ENCODE results near the gene MMS22L. TPM values are rescaled to one million over a fixed set of nuclear protein-coding genes. Genes with fewer than 3 reads are reported as not detected.

MMS22L gene
- polyA plus RNA-seq, 4 donors, result 0.54 to 13.3 (median 2.6) TPM

- H3K36me3 ChIP-seq (ENCODE audit: control insufficient read depth in 3 of 3, insufficient read depth in 2 of 3, low read depth in 1 of 3, low read length in 3 of 3), result peaks cover 0 to 12% (median 3%) of the 10 kb centered on the region in 3 donors
- peak overlapping the region in 1 of 3 donors; percentile 44 for H3K27ac ChIP-seq (ENCODE audit: low read depth in 1 of 3, low read length in 2 of 3)
- no peaks in the 10 kb centered on the region for H3K9me3 ChIP-seq (ENCODE audit: control insufficient read depth in 2 of 2, insufficient read depth in 1 of 2, low read depth in 1 of 2, low read length in 1 of 2)
- WGBS, 3 donors, result 32 to 68% (median 41%) methylated on average over 1 of the region's 1 CpG
- FAIRE-seq (no peak), DNase-seq (peak; percentile 42 to 62)
- H3K4me3 ChIP-seq (ENCODE audit: low read depth in 1 of 3, low read length in 3 of 3), result no peak overlapping the region
- H3K4me1 ChIP-seq (ENCODE audit: control insufficient read depth in 3 of 3, insufficient read depth in 2 of 3, low read depth in 1 of 3, low read length in 2 of 3), result no peaks in the 10 kb centered on the region
- no peaks in the 10 kb centered on the region for H3K27me3 ChIP-seq (ENCODE audit: control insufficient read depth in 3 of 3, insufficient read depth in 3 of 3, low read length in 3 of 3)
Measured at GRCh38 chr6:97269821-97270220, 13.2 kb downstream of the MMS22L start.

GRCh38 chr6:97262676-97263075 lies 20.3 kb downstream of the MMS22L start:
- H3K36me3 ChIP-seq (ENCODE audit: control insufficient read depth in 3 of 3, insufficient read depth in 2 of 3, low read depth in 1 of 3, low read length in 3 of 3), result peaks cover 0 to 7% (median 0%) of the 10 kb centered on the region in 3 donors
- no peaks in the 10 kb centered on the region for H3K27me3 ChIP-seq (ENCODE audit: control insufficient read depth in 3 of 3, insufficient read depth in 3 of 3, low read length in 3 of 3)
- H3K9me3 ChIP-seq (ENCODE audit: control insufficient read depth in 2 of 2, insufficient read depth in 1 of 2, low read depth in 1 of 2, low read length in 1 of 2), result no peaks in the 10 kb centered on the region
- no peak overlapping the region for H3K4me3 ChIP-seq (ENCODE audit: low read depth in 1 of 3, low read length in 3 of 3)
- no peak for FAIRE-seq
- no peak for DNase-seq
- H3K27ac ChIP-seq (ENCODE audit: low read depth in 1 of 3, low read length in 2 of 3), result no peak overlapping the region
- 83 to 94% (median 91%) methylated on average over 2 of the region's 2 CpGs for WGBS, 3 donors
- no peaks in the 10 kb centered on the region for H3K4me1 ChIP-seq (ENCODE audit: control insufficient read depth in 3 of 3, insufficient read depth in 2 of 3, low read depth in 1 of 3, low read length in 2 of 3)

GRCh38 chr6:97246842-97247241 lies 36.2 kb downstream of the MMS22L start:
- Histone ChIP-seq H3K27me3 (ENCODE audit: control insufficient read depth in 3 of 3, insufficient read depth in 3 of 3, low read length in 3 of 3) (no peaks in the 10 kb centered on the region), H3K9me3 (ENCODE audit: control insufficient read depth in 2 of 2, insufficient read depth in 1 of 2, low read depth in 1 of 2, low read length in 1 of 2) (peaks cover 0 to 4% of the 10 kb centered on the region in 2 donors), H3K36me3 (ENCODE audit: control insufficient read depth in 3 of 3, insufficient read depth in 2 of 3, low read depth in 1 of 3, low read length in 3 of 3) (peaks cover 0 to 12% (median 0%) of the 10 kb centered on the region in 3 donors), H3K27ac (ENCODE audit: low read depth in 1 of 3, low read length in 2 of 3) (no peak overlapping the region), H3K4me3 (ENCODE audit: low read depth in 1 of 3, low read length in 3 of 3) (no peak overlapping the region), H3K4me1 (ENCODE audit: control insufficient read depth in 3 of 3, insufficient read depth in 2 of 3, low read depth in 1 of 3, low read length in 2 of 3) (no peaks in the 10 kb centered on the region)
- DNase-seq (no peak), FAIRE-seq (peak; percentile 61)
- WGBS, 3 donors, result 84 to 95% (median 90%) methylated on average over 1 of the region's 1 CpG

- H3K27ac ChIP-seq (ENCODE audit: low read depth in 1 of 3, low read length in 2 of 3), result no peak overlapping the region
- H3K4me3 ChIP-seq (ENCODE audit: low read depth in 1 of 3, low read length in 3 of 3), result no peak overlapping the region
- peaks cover 0 to 4% of the 10 kb centered on the region in 2 donors for H3K9me3 ChIP-seq (ENCODE audit: control insufficient read depth in 2 of 2, insufficient read depth in 1 of 2, low read depth in 1 of 2, low read length in 1 of 2)
- no peaks in the 10 kb centered on the region for H3K4me1 ChIP-seq (ENCODE audit: control insufficient read depth in 3 of 3, insufficient read depth in 2 of 3, low read depth in 1 of 3, low read length in 2 of 3)
- 93 to 96% (median 95%) methylated on average over 2 of the region's 2 CpGs for WGBS, 3 donors
- H3K36me3 ChIP-seq (ENCODE audit: control insufficient read depth in 3 of 3, insufficient read depth in 2 of 3, low read depth in 1 of 3, low read length in 3 of 3), result peaks cover 0 to 12% (median 2%) of the 10 kb centered on the region in 3 donors
- no peaks in the 10 kb centered on the region for H3K27me3 ChIP-seq (ENCODE audit: control insufficient read depth in 3 of 3, insufficient read depth in 3 of 3, low read length in 3 of 3)
- DNase-seq, result no peak
- no peak for FAIRE-seq
Measured at GRCh38 chr6:97240222-97240621, 42.8 kb downstream of the MMS22L start.

- Histone ChIP-seq H3K27me3 (ENCODE audit: control insufficient read depth in 3 of 3, insufficient read depth in 3 of 3, low read length in 3 of 3) (no peaks in the 10 kb centered on the region), H3K27ac (ENCODE audit: low read depth in 1 of 3, low read length in 2 of 3) (no peak overlapping the region), H3K4me3 (ENCODE audit: low read depth in 1 of 3, low read length in 3 of 3) (no peak overlapping the region), H3K4me1 (ENCODE audit: control insufficient read depth in 3 of 3, insufficient read depth in 2 of 3, low read depth in 1 of 3, low read length in 2 of 3) (no peaks in the 10 kb centered on the region), H3K36me3 (ENCODE audit: control insufficient read depth in 3 of 3, insufficient read depth in 2 of 3, low read depth in 1 of 3, low read length in 3 of 3) (peaks cover 0 to 2% (median 0%) of the 10 kb centered on the region in 3 donors), H3K9me3 (ENCODE audit: control insufficient read depth in 2 of 2, insufficient read depth in 1 of 2, low read depth in 1 of 2, low read length in 1 of 2) (no peaks in the 10 kb centered on the region)
- 94 to 100% (median 97%) methylated on average over 1 of the region's 1 CpG for WGBS, 3 donors
- DNase-seq, result no peak
- FAIRE-seq, result no peak
Measured at GRCh38 chr6:97231911-97232310, 51.1 kb downstream of the MMS22L start.

- H3K27ac ChIP-seq (ENCODE audit: low read depth in 1 of 3, low read length in 2 of 3), result no peak overlapping the region
- DNase-seq, result no peak
- FAIRE-seq, result no peak
- H3K4me1 ChIP-seq (ENCODE audit: control insufficient read depth in 3 of 3, insufficient read depth in 2 of 3, low read depth in 1 of 3, low read length in 2 of 3), result no peaks in the 10 kb centered on the region
- no peaks in the 10 kb centered on the region for H3K9me3 ChIP-seq (ENCODE audit: control insufficient read depth in 2 of 2, insufficient read depth in 1 of 2, low read depth in 1 of 2, low read length in 1 of 2)
- H3K36me3 ChIP-seq (ENCODE audit: control insufficient read depth in 3 of 3, insufficient read depth in 2 of 3, low read depth in 1 of 3, low read length in 3 of 3), result no peaks in the 10 kb centered on the region
- WGBS, 3 donors, result 90 to 95% (median 93%) methylated on average over 2 of the region's 2 CpGs
- H3K4me3 ChIP-seq (ENCODE audit: low read depth in 1 of 3, low read length in 3 of 3), result no peak overlapping the region
- H3K27me3 ChIP-seq (ENCODE audit: control insufficient read depth in 3 of 3, insufficient read depth in 3 of 3, low read length in 3 of 3), result no peaks in the 10 kb centered on the region
Measured at GRCh38 chr6:97222903-97223302, 60.1 kb downstream of the MMS22L start.

GRCh38 chr6:97218912-97219311 lies 64.1 kb downstream of the MMS22L start:
- Histone ChIP-seq H3K36me3 (ENCODE audit: control insufficient read depth in 3 of 3, insufficient read depth in 2 of 3, low read depth in 1 of 3, low read length in 3 of 3) (no peaks in the 10 kb centered on the region), H3K4me3 (ENCODE audit: low read depth in 1 of 3, low read length in 3 of 3) (no peak overlapping the region), H3K4me1 (ENCODE audit: control insufficient read depth in 3 of 3, insufficient read depth in 2 of 3, low read depth in 1 of 3, low read length in 2 of 3) (peaks cover 0 to 3% (median 0%) of the 10 kb centered on the region in 3 donors), H3K9me3 (ENCODE audit: control insufficient read depth in 2 of 2, insufficient read depth in 1 of 2, low read depth in 1 of 2, low read length in 1 of 2) (no peaks in the 10 kb centered on the region), H3K27me3 (ENCODE audit: control insufficient read depth in 3 of 3, insufficient read depth in 3 of 3, low read length in 3 of 3) (no peaks in the 10 kb centered on the region), H3K27ac (ENCODE audit: low read depth in 1 of 3, low read length in 2 of 3) (no peak overlapping the region)
- 90 to 93% (median 90%) methylated on average over 4 of the region's 4 CpGs for WGBS, 3 donors
- FAIRE-seq, result no peak
- DNase-seq, result no peak

GRCh38 chr6:97215157-97215769 lies 67.8 kb downstream of the MMS22L start:
- Histone ChIP-seq H3K27me3 (ENCODE audit: control insufficient read depth in 3 of 3, insufficient read depth in 3 of 3, low read length in 3 of 3) (no peaks in the 10 kb centered on the region), H3K9me3 (ENCODE audit: control insufficient read depth in 2 of 2, insufficient read depth in 1 of 2, low read depth in 1 of 2, low read length in 1 of 2) (no peaks in the 10 kb centered on the region), H3K36me3 (ENCODE audit: control insufficient read depth in 3 of 3, insufficient read depth in 2 of 3, low read depth in 1 of 3, low read length in 3 of 3) (no peaks in the 10 kb centered on the region), H3K4me3 (ENCODE audit: low read depth in 1 of 3, low read length in 3 of 3) (no peak overlapping the region), H3K4me1 (ENCODE audit: control insufficient read depth in 3 of 3, insufficient read depth in 2 of 3, low read depth in 1 of 3, low read length in 2 of 3) (peaks cover 0 to 3% (median 0%) of the 10 kb centered on the region in 3 donors), H3K27ac (ENCODE audit: low read depth in 1 of 3, low read length in 2 of 3) (peak overlapping the region in 1 of 3 donors; percentile 21)
- FAIRE-seq (no peak), DNase-seq (peak; percentile 21 to 68)
- WGBS, 3 donors, result 76 to 87% (median 86%) methylated on average over 6 of the region's 6 CpGs

GRCh38 chr6:97214671-97215070 lies 68.3 kb downstream of the MMS22L start:
- H3K27me3 ChIP-seq (ENCODE audit: control insufficient read depth in 3 of 3, insufficient read depth in 3 of 3, low read length in 3 of 3), result no peaks in the 10 kb centered on the region
- WGBS, 3 donors, result 55 to 58% (median 56%) methylated on average over 2 of the region's 2 CpGs
- DNase-seq (no peak), FAIRE-seq (no peak)
- no peak overlapping the region for H3K27ac ChIP-seq (ENCODE audit: low read depth in 1 of 3, low read length in 2 of 3)
- H3K4me1 ChIP-seq (ENCODE audit: control insufficient read depth in 3 of 3, insufficient read depth in 2 of 3, low read depth in 1 of 3, low read length in 2 of 3), result peaks cover 0 to 3% (median 0%) of the 10 kb centered on the region in 3 donors
- H3K4me3 ChIP-seq (ENCODE audit: low read depth in 1 of 3, low read length in 3 of 3), result no peak overlapping the region
- H3K36me3 ChIP-seq (ENCODE audit: control insufficient read depth in 3 of 3, insufficient read depth in 2 of 3, low read depth in 1 of 3, low read length in 3 of 3), result no peaks in the 10 kb centered on the region
- no peaks in the 10 kb centered on the region for H3K9me3 ChIP-seq (ENCODE audit: control insufficient read depth in 2 of 2, insufficient read depth in 1 of 2, low read depth in 1 of 2, low read length in 1 of 2)
